Activated CD4-positive, CD25-positive, alpha-beta regulatory T cell (primary cell): ENCODE data around the gene TUG1.

Experiments
- DNase-seq, 4 experiments: peaks; one replicate each; lab custom pipeline; 2025; lab: John Stamatoyannopoulos, UW

The TUG1 gene

DNA sequence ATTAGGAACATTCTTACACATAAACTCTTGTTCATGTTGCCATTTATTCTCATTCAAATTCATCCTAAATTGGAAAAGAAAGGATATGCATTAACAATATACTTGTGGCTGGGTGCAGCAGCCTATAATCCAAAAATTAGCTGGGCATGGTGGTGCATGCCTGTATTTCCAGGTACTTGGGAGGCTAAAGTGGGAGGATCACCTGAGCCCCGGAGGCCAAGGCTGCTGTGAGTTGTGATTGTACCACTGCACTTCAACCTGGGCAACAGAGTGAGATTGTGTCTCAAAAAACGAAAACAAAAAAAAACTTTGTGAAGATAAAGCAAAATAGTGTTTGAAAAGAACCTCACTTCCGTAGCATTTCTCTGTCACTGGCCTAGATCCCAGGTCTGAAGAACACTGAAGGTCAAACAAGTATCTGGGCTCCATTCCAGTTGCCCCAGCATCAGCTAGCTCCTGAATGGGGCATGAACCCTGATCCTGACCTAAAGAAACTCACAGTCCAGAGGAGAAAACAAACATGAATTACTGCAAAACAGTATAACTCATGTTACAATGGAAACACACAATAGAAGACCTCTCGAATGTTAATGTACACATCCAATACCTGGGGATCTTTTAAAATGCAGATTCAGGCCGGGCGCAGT is 32.2 kb downstream of the TUG1 start:
- DNase-seq, result no peak

DNA sequence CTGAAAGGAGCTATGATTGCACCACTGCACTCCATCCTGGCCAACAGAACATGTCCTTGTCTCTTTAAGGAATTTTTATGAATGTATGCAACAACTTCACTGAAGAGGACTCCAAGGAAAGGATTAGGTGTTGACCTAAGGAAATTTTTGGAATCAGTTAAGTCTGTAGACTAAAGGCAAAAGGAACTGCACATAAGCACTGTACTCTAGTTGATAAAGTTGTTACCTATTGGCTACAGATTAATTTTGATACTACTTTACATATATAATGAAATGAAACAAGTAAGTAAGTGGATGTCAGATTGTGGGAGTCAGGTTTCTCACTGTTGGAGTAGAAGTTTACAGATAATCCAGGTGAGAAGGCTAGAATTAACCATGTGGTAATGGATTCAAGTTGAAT is 36.5 kb downstream of the TUG1 start:
- no peak for DNase-seq

DNA sequence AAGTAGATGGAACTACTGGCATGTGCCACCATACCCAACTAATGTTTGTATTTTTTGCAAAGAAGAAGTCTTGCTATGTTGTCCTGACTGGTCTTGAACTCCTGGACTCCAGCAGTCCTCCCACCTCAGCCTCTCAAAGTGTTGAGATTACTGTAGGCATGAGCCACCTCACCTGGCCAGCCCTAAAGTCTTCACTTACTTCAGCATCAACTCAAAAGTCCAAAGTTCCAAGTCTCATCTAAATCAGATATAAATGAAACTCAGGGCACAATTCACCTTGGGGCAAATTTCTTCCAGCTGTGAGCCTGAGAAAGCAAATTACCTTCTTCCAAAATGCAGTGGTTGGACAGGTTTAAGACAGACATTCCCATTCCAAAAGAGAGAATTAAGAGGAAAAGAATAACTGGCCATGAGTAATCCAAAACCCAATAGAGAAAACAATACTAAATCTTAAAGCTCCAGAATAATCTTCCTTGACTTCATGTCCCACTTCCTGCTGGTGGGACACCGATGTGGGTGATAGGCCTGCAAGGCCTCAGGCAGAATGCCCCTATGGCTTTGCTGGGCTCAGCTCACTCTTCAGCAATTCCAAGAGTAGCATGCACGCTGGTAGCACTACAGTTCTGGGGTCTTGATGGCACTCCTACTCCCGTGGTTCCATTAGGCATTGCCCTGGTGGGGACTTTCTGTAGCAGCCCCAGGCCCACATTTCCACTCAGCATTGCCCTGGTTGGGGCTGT is 50.3 kb downstream of the TUG1 start:
- DNase-seq, result no peak

DNA sequence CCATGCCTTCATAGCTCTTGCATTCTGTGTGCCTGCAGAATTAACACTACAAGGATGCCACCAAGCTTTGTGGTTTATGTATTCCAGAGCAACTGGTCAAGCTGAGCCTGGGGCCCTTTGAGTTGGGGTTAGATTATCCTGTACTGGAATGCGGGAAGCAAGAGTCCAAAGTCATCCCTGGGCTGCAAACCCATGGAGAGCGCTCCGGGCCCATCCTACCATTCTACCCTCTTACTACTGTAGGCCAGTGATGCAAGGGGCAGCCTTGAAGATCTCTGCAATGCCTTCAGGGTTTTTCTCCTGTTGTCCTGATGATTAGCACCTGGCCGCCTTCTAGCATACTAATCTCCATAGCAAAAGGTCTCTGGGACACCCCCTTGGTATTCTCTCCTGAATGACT is 51.3 kb downstream of the TUG1 start:
- DNase-seq, result no peak

DNA sequence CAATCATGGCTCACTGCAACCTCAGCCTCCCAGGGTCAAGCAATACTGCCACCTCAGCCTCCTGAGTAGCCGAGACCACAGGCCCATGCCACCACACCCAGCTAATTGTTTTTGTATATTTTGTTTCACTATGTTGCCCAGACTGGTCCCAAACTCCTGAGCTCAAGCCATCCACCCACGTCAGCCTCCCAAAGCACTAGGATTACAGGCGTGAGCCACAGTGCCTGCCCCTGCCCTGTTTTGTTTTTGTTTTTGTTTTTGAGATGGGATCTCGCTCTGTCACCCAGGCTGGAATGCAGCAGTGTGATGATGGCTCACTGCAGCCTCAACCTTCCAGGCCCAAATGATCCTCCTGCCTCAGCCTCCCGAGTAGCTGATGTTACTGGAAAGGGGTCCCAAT is 53.5 kb downstream of the TUG1 start:
- DNase-seq, result no peak
